Gastrocnemius medialis (tissue), 4 donors: ENCODE results near the gene SV2C.

ENCODE experiments used
- POLR2A ChIP-seq, 2 donors: fragments of 450-650 bp; IDR thresholded peaks; one replicate each; pipeline ENCODE4 v1.6.1; 2017; ENCODE audit warnings: antibody characterized with exemption in 2 of 2, mild to moderate bottlenecking in 2 of 2, moderate library complexity in 2 of 2
- TF ChIP-seq, protein P1 (sequence below), 5 experiments: fragments of 450-650 bp in 3 of 5; fragments of 200-600 bp in 2 of 5; sonication (generic) in 2 of 5; IDR thresholded peaks in 4 of 5; conservative IDR thresholded peaks in 1 of 5; 1 replicate in 4 of 5; 2 replicates in 1 of 5; pipeline ENCODE4 v1.5.1; 2016 to 2019; ENCODE audit warnings: antibody characterized with exemption in 5 of 5, mild to moderate bottlenecking in 3 of 5, moderate library complexity in 3 of 5

DNA sequence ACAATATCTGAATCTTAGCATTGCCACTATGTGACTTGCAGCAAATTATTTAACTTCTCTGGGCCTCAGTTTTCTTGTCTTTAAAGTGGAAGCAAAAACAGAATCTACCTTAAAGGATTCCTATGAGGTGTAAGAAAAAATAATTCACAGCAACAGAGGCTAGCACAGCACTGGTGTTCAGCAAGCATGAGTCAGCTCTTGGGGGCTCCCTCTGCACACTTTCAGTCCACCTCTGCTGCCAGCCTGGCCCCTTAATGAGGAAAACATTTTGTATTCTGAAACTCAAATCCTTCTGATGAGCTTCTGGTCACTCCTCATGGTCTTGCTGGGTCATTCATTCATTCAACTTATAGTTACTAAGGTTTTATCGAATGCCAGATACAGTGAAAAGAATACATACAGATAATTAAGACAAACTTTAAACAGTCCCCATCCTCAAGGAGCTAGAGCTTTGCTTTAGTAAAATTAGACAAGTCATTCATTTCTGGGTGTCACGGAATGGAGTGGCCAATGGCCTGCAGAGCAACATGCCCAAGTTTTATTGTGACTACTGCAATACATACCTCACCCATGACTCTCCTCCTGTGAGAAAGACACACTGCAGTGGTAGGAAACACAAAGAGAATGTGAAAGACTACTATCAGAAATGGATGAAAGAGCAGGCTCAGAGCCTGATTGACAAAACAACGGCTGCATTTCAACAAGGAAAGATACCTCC, 293.1 kb downstream of the SV2C start:
- TF ChIP-seq, protein P1, sequence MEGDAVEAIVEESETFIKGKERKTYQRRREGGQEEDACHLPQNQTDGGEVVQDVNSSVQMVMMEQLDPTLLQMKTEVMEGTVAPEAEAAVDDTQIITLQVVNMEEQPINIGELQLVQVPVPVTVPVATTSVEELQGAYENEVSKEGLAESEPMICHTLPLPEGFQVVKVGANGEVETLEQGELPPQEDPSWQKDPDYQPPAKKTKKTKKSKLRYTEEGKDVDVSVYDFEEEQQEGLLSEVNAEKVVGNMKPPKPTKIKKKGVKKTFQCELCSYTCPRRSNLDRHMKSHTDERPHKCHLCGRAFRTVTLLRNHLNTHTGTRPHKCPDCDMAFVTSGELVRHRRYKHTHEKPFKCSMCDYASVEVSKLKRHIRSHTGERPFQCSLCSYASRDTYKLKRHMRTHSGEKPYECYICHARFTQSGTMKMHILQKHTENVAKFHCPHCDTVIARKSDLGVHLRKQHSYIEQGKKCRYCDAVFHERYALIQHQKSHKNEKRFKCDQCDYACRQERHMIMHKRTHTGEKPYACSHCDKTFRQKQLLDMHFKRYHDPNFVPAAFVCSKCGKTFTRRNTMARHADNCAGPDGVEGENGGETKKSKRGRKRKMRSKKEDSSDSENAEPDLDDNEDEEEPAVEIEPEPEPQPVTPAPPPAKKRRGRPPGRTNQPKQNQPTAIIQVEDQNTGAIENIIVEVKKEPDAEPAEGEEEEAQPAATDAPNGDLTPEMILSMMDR (IDR thresholded peaks at IDR 0.05 in 4 of 5, conservative IDR thresholded peaks at IDR 0.05 in 1 of 5) = no peak
- no peak for TF ChIP-seq POLR2A (IDR thresholded peaks at IDR 0.05)
